ENCODE results near the gene DUS3L.

GRCh38 chr19:5831159-5831558 lies 40.2 kb upstream of the DUS3L start:
- TF ChIP-seq POLR2AphosphoS5 (IDR thresholded peaks at IDR 0.05; ENCODE audit: low read depth): no peak
- TF ChIP-seq, protein P1, sequence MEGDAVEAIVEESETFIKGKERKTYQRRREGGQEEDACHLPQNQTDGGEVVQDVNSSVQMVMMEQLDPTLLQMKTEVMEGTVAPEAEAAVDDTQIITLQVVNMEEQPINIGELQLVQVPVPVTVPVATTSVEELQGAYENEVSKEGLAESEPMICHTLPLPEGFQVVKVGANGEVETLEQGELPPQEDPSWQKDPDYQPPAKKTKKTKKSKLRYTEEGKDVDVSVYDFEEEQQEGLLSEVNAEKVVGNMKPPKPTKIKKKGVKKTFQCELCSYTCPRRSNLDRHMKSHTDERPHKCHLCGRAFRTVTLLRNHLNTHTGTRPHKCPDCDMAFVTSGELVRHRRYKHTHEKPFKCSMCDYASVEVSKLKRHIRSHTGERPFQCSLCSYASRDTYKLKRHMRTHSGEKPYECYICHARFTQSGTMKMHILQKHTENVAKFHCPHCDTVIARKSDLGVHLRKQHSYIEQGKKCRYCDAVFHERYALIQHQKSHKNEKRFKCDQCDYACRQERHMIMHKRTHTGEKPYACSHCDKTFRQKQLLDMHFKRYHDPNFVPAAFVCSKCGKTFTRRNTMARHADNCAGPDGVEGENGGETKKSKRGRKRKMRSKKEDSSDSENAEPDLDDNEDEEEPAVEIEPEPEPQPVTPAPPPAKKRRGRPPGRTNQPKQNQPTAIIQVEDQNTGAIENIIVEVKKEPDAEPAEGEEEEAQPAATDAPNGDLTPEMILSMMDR (IDR thresholded peaks at IDR 0.05; ENCODE audit: insufficient read depth, low read length): no peak
- TF ChIP-seq, protein P2, sequence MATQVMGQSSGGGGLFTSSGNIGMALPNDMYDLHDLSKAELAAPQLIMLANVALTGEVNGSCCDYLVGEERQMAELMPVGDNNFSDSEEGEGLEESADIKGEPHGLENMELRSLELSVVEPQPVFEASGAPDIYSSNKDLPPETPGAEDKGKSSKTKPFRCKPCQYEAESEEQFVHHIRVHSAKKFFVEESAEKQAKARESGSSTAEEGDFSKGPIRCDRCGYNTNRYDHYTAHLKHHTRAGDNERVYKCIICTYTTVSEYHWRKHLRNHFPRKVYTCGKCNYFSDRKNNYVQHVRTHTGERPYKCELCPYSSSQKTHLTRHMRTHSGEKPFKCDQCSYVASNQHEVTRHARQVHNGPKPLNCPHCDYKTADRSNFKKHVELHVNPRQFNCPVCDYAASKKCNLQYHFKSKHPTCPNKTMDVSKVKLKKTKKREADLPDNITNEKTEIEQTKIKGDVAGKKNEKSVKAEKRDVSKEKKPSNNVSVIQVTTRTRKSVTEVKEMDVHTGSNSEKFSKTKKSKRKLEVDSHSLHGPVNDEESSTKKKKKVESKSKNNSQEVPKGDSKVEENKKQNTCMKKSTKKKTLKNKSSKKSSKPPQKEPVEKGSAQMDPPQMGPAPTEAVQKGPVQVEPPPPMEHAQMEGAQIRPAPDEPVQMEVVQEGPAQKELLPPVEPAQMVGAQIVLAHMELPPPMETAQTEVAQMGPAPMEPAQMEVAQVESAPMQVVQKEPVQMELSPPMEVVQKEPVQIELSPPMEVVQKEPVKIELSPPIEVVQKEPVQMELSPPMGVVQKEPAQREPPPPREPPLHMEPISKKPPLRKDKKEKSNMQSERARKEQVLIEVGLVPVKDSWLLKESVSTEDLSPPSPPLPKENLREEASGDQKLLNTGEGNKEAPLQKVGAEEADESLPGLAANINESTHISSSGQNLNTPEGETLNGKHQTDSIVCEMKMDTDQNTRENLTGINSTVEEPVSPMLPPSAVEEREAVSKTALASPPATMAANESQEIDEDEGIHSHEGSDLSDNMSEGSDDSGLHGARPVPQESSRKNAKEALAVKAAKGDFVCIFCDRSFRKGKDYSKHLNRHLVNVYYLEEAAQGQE (IDR thresholded peaks at IDR 0.05; ENCODE audit: insufficient replicate concordance, low read depth): no peak
- no peak for TF ChIP-seq GABPA (IDR thresholded peaks at IDR 0.05; ENCODE audit: low read depth)

Measured in HL-60 (cell line).